ENCODE results near the gene ADAMTSL1.

DNA sequence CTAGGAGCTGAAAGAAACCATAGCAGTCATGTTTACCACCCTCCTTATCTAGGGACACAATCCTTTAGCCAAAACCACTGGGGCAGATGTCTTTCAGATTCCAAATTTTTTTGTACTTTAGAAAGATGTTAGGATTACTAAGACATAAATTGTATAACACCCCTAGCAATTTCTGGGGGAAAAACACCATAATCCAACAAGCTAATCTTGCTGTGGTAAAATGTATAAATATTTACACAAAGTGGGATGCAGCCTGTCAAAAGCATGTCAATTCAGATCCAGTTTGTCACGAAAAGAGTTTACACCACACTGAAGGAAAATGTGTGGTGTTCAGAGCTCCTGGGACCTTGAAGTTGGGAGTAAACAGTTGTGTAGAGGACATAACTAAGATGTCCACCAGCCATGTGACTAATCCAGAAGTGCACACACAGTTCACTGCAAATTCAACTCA lies 274.3 kb downstream of the ADAMTSL1 start:
- TF ChIP-seq, protein P1, sequence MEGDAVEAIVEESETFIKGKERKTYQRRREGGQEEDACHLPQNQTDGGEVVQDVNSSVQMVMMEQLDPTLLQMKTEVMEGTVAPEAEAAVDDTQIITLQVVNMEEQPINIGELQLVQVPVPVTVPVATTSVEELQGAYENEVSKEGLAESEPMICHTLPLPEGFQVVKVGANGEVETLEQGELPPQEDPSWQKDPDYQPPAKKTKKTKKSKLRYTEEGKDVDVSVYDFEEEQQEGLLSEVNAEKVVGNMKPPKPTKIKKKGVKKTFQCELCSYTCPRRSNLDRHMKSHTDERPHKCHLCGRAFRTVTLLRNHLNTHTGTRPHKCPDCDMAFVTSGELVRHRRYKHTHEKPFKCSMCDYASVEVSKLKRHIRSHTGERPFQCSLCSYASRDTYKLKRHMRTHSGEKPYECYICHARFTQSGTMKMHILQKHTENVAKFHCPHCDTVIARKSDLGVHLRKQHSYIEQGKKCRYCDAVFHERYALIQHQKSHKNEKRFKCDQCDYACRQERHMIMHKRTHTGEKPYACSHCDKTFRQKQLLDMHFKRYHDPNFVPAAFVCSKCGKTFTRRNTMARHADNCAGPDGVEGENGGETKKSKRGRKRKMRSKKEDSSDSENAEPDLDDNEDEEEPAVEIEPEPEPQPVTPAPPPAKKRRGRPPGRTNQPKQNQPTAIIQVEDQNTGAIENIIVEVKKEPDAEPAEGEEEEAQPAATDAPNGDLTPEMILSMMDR (IDR thresholded peaks at IDR 0.05) = no peak
- TF ChIP-seq POLR2A (IDR thresholded peaks at IDR 0.05) = no peak
